HG02943 (cell line): ENCODE measurements around the gene WDR7.

ENCODE experiments used
- ATAC-seq: cut with Tn5 transposase; IDR thresholded peaks from one replicate; pipeline ENCODE4 v1.9.1; 2021; ENCODE audit warnings: mild to moderate bottlenecking, low read depth, moderate library complexity; ENCODE audit not compliant: unreplicated experiment

Gene WDR7

DNA sequence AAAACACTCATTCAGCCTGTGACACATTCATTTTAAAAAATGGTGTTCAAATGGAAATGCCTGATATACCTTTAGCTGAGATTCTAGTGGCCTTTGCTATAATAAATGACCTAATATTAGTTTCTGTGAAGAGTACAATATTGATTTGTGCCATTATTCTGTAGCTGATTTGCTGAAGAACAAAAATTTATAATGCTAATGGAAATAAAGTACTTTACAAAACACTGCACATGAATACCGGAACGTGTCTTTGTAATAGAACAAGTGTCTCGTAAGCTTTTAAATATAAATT lies 138.7 kb downstream of the WDR7 start:
- ATAC-seq, result no peak

- no peak for ATAC-seq
Observed at GRCh38 chr18:56795381-56795780, 144.2 kb downstream of the WDR7 start.

- no peak for ATAC-seq
Observed at GRCh38 chr18:56799756-56800155, 148.6 kb downstream of the WDR7 start.

DNA sequence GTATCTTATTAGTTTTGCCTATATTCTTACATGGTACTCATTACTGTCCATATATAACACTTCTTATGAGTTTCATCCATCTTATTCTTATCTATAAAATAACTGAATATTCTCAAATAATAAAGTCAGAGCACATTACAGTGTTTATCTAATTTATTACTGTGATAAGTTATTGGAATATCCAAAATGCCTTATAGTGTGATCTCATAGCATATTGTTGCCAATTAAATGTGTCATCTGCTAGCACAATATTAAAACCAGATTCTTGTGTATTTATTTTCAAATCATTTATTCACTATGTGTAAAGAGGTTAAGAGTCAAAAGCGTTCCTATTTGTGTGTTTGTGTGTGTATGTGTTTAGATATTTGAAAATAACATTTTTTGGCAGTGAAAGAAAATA lies 151.9 kb downstream of the WDR7 start:
- ATAC-seq, result no peak

DNA sequence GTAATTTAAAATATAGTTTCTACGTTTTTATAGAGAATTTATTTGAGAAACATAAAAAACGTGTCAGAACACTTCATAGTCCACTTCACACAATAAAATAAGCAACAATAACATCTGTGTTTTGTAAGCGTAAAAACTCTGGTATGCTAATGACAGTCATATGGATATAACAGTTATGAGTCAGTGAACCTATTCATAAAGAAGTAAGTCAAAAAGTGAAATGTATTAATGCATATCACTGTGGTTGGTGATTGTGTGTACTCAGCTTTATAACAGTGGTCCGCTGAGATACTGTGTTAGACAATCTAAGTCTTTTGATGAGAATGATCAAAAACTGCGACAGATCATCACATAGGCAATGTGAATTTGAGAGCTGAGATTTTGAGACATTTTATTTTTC lies 153.2 kb downstream of the WDR7 start:
- no peak for ATAC-seq

DNA sequence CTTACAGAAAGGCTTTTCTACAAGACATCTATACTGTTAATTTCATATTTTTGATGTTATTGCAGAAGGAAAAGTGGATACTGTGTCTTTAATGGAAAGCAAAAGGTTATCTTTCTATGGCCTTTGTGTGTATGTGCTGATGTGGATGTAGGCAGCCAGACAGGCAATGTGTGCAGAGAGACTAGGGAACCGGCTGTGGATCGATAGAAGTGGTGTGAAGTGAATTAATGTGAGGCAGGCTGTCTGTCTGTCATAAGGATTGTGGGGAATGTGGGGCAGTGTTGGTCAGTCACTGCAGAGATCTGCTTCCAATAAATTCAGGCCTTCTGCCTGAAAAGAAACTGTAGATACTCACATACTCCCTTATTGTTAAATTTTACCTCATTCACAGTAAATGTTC lies 156.7 kb downstream of the WDR7 start:
- no peak for ATAC-seq

DNA sequence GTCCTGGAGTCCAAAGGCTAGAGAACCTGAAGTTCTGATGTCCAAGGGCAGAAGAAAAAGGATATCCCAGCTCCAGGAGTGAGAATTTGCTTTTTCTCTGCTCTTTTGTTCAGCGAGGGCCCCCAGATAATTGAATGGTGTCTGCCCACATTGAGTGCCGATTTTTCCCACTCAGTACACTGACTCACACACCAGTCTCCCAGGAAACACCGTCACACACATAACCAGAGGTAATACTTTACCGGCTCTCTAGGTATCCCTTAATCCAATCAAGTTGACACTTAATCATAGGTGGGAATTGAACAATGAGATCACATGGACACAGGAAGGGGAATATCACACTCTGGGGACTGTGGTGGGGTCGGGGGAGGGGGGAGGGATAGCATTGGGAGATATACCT lies 161.5 kb downstream of the WDR7 start:
- ATAC-seq, result no peak

- no peak for ATAC-seq
Observed at GRCh38 chr18:56815926-56816325, 164.8 kb downstream of the WDR7 start.

DNA sequence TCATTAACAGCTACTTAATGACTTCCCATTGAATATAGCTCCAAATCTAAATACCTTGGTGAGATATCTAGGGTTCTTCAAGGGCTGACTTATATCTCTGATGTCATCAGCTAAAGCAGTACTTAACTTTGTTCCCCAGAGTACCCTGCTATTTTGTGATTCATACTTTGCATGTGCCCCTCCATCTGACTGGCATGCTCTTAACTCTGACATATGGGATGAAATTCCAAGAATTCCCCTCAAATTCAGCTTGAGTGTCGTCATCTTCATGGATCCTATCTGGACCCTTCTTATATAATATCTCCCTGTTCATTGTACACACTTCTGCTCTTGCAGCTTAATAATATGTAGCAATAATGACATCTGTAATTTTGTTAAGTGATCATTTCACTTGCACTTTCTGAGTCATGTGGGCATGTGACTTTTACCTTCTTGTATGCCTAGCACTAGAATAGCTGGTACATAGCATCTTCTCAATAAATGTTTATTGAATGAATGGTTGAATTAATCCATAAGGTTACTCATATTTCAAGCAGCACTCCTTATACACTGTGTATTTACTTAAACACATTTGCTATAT lies 172.9 kb downstream of the WDR7 start:
- ATAC-seq, result no peak

DNA sequence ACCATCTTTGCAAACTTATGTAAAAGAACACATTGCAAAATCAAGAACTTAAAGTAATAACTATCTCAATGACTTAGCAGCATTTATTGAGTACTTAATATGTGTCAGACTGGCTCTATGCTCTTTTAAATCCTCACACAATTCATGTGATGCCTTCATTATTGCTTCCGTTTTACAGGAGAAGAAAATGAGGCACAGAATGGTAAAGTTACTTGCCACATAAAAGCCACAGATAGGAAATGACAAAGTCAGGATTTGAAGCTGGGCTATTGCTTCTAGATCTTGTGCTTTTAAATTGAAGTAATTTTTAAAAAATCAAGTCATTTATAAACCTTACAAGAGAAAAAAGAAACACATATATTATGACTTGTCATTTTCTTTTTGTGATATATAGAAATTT lies 174.2 kb downstream of the WDR7 start:
- ATAC-seq, result no peak

GRCh38 chr18:56825878-56826277 lies 174.7 kb downstream of the WDR7 start:
- no peak for ATAC-seq

- no peak for ATAC-seq
Observed at GRCh38 chr18:56831988-56832387, 180.8 kb downstream of the WDR7 start.

DNA sequence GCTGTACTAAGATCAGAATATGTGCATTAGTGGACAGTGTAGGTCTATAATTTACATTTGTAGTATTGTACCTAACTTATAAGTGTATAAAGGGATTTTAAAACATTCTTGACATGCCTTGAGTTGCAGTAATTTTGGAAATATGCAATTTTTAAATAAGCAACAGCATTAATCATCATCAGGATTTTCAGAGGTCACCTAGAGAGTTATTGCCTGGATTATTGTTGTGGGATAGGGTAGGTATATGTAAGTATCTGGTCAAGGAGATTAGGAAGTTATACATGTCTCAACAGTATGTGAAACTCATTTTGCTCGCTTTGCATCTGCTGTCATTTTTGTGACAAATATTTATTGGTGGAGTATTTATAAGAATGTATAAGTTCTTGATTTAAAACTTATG lies 184.2 kb downstream of the WDR7 start:
- no peak for ATAC-seq

- ATAC-seq, result no peak
Observed at GRCh38 chr18:56836173-56836572, 185.0 kb downstream of the WDR7 start.

DNA sequence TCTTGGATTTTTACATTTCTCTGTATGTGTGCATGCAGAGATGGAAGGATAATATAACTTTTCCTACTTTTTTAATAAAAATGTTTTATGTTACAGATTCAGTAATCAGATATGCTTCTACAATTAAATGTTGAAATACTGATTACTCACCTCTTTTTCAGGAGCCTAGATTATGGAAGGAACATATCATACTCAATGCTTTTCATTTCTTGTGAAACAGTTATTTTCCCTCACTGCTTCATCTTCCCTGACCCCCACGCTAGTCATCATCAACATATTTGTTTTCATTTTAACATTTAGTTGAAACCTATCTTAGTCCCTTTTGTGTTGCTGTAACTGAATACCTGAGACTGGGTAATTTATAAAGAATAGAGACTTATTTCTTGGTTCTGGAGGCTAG lies 190.7 kb downstream of the WDR7 start:
- no peak for ATAC-seq

DNA sequence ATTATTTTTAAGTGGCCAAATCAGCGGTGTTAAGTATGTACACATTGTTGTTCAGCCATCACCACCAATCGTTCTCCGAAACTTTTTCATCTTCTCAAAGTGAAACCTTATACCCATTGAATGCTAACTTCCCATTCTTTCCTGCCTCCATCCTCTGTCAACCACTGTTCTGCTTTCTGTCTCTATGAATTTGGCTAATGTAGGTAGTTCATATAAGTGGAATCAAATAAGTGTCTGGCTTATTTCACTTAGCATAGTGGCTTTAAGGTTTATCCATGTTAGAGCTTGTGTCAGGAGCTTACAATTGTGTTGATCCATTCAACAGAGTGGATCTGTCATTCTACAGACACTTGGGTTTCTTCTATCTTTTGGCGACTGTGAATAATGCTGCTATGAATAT lies 192.1 kb downstream of the WDR7 start:
- no peak for ATAC-seq

GRCh38 chr18:56844556-56844955 lies 193.4 kb downstream of the WDR7 start:
- no peak for ATAC-seq

DNA sequence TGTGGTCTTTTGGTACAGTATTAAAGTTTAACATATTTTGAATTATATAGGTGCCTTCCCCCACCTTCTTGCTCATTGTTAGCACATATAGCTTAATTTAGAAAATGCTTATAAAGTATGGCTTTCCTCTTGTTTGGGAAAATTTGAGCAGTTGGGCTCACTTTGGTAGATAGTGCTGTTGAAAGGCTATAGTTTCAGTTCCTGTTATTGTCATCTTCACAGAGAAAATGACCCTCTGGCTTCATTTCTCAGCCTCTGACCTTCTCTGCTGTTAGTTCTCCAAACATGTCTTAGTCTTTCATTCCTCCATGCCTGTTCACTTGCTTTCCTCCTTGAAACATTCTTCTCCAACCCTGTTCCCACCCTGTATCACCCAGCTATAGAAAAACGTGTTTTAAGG lies 200.6 kb downstream of the WDR7 start:
- ATAC-seq, result peak; percentile 76

- no peak for ATAC-seq
Observed at GRCh38 chr18:56853961-56854360, 202.8 kb downstream of the WDR7 start.

GRCh38 chr18:56861244-56861643 lies 210.1 kb downstream of the WDR7 start:
- no peak for ATAC-seq

DNA sequence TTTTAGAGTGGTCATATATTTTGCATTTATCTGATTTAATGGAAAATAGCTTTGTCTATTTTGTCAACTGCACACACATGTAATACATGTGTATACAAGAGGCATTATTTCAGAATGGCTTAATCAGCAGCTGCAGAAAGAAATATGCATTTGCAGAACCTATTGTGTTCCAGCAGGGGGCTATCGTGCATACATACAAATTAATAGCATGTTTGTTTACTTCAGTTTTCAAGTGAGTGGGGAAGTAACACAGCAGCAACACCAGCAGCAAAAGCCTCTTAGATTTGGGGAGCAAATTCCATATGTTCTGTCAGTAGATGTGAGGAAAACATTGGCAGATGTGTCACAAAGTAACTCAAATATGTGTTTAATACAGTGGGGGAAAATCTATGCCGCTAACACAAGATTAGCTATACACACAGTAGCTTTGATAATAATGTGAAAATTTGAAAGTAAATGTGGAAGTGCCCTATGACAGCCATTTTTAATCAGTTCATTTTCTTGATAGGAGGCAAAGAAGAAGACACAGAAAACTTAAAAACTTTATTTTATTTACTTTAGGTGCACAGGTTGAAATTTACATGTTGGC lies 218.1 kb downstream of the WDR7 start:
- peak; percentile 59 for ATAC-seq

GRCh38 chr18:56870982-56871381 lies 219.8 kb downstream of the WDR7 start:
- ATAC-seq, result no peak

DNA sequence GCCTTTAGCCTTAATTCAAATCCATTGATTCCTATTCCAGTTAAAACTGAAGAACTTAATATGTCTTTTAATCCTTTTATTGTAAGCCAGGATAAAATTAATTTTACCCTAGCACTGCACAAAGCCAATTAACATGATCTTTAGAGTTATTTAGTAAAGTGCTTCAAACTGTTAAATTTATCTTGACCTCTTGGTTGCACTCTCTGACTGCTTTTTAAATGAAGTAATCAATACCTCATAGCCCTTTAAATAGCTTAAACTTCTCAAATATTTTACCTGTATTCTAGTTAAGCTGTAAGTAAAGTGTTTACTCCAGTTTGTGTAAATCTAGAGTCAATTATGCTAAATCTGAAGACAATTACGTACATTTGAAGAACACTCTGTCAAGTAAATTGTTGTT lies 221.0 kb downstream of the WDR7 start:
- ATAC-seq, result no peak
